Fibroblast of lung (primary cell): ENCODE results near the gene MYRIP. TPM values are rescaled to one million over a fixed set of nuclear protein-coding genes. Genes with fewer than 3 reads are reported as not detected.

Experiments
- DNase-seq, 2 donors: peaks; one replicate each; pipeline versions ENCODE4 v3.0.0 to v3.0.0-alpha.2; 2010; ENCODE audit warnings: low read depth in 2 of 2
- H2AFZ ChIP-seq: 2 replicates; pipeline ENCODE4 v1.5.1; 2012; ENCODE audit warnings: low read length, control low read depth, inconsistent platforms
- H3K27ac ChIP-seq: 2 replicates; pipeline ENCODE4 v1.5.1; 2011; ENCODE audit warnings: low read length, control low read depth; ENCODE audit not compliant: insufficient read depth
- H3K27me3 ChIP-seq: 2 replicates; pipeline ENCODE4 v1.5.1; 2011; ENCODE audit warnings: mild to moderate bottlenecking, low read length; ENCODE audit not compliant: control insufficient read depth, insufficient read depth
- H3K36me3 ChIP-seq: 2 replicates; pipeline ENCODE4 v1.5.1; 2011; ENCODE audit warnings: low read length; ENCODE audit not compliant: control insufficient read depth, insufficient read depth
- H3K4me1 ChIP-seq: 2 replicates; pipeline ENCODE4 v1.5.1; 2011; ENCODE audit warnings: low read length; ENCODE audit not compliant: control insufficient read depth, insufficient read depth; ENCODE audit errors: extremely low read depth
- H3K4me2 ChIP-seq: 2 replicates; pipeline ENCODE4 v1.5.1; 2011; ENCODE audit warnings: low read length, control low read depth; ENCODE audit not compliant: insufficient read depth; ENCODE audit errors: extremely low read depth
- H3K4me3 ChIP-seq, 4 experiments: fragments of 200-600 bp in 1 of 4; sonication (generic) in 1 of 4; replicated peaks in 1 of 4; 2 replicates each; pipeline ENCODE4 v1.5.1; 2011 to 2016; ENCODE audit warnings: low read length in 4 of 4, low read depth in 3 of 4, mild to moderate bottlenecking in 3 of 4, control low read depth in 2 of 4, inconsistent platforms in 1 of 4, mixed read lengths in 1 of 4; ENCODE audit not compliant: insufficient read depth in 1 of 4; ENCODE audit errors: control extremely low read depth in 1 of 4
- H3K79me2 ChIP-seq: 2 replicates; pipeline ENCODE4 v1.5.1; 2012; ENCODE audit warnings: mild to moderate bottlenecking, low read length, inconsistent platforms; ENCODE audit not compliant: control insufficient read depth, insufficient read depth
- H3K9ac ChIP-seq: 2 replicates; pipeline ENCODE4 v1.5.1; 2011; ENCODE audit warnings: mild to moderate bottlenecking, low read length, control low read depth; ENCODE audit not compliant: insufficient read depth
- H3K9me3 ChIP-seq: 2 replicates; pipeline ENCODE4 v1.5.1; 2012; ENCODE audit warnings: low read depth, low read length; ENCODE audit not compliant: control insufficient read depth, insufficient read depth
- H4K20me1 ChIP-seq: 2 replicates; pipeline ENCODE4 v1.5.1; 2011; ENCODE audit warnings: low read length; ENCODE audit not compliant: control insufficient read depth, insufficient read depth; ENCODE audit errors: extremely low read depth
- CTCF ChIP-seq, 2 donors: IDR thresholded peaks in 1 of 2; conservative IDR thresholded peaks in 1 of 2; 1 replicate in 1 of 2; 2 replicates in 1 of 2; pipeline ENCODE4 v1.5.1; 2011 to 2012; ENCODE audit warnings: low read length in 2 of 2, control low read depth in 1 of 2, inconsistent platforms in 1 of 2, low read depth in 1 of 2, mild to moderate bottlenecking in 1 of 2
- EZH2 ChIP-seq: IDR thresholded peaks from 2 replicates; pipeline ENCODE4 v1.5.1; 2012; ENCODE audit warnings: low read length, control low read depth, mild to moderate bottlenecking; ENCODE audit errors: missing control alignments
- polyA plus RNA-seq, 2 donors: library from polyadenylated mRNA; depleted of rRNA in 1 of 2; stranded (reverse) in 1 of 2; unstranded in 1 of 2; fragments of >200 nt; gene quantifications; 2 replicates each; pipeline ENCODE4 v1.2.1, GENCODE V29; 2011 to 2012; ENCODE audit warnings: missing spikeins in 1 of 2
- total RNA-seq: library from RNA; depleted of rRNA; stranded (reverse); fragments of >200 nt; gene quantifications from 2 replicates; pipeline ENCODE4 v1.2.1, GENCODE V29; 2014

Gene MYRIP
- total and polyA plus RNA-seq, 2 donors (not counting 1 experiment from before 2014, with no cell fraction given) = 0.02 TPM; not detected in 1

- peak within 1 kb of the TSS; percentile 79 for H3K9ac ChIP-seq
- H4K20me1 ChIP-seq = no peaks in the 10 kb centered on the region
- H3K4me3 ChIP-seq = peak within 1 kb of the TSS; percentile 61 to 93 (median 88)
- no peak for TF ChIP-seq EZH2
- TF ChIP-seq CTCF (conservative IDR thresholded peaks at IDR 0.05 in 1 of 2, IDR thresholded peaks at IDR 0.05 in 1 of 2; ENCODE audit: low read depth in 1 of 2, low read length in 2 of 2) = peak; percentile 71 to 76
- peaks cover 18% of the 10 kb centered on the region for H3K79me2 ChIP-seq
- H3K9me3 ChIP-seq = no peaks in the 10 kb centered on the region
- no peaks in the 10 kb centered on the region for H3K36me3 ChIP-seq
- H3K4me2 ChIP-seq = peak within 1 kb of the TSS; percentile 84
- H3K4me1 ChIP-seq = peaks cover 2% of the 10 kb centered on the region
- H2AFZ ChIP-seq = peak within 1 kb of the TSS; percentile 90
- peak within 1 kb of the TSS; percentile 93 for H3K27ac ChIP-seq
- H3K27me3 ChIP-seq = no peaks in the 10 kb centered on the region
- DNase-seq = peak; percentile 94 to 97
These were observed 500.1 kb downstream of the MYRIP start, which contains the start of gene EIF1B for GRCh38 chr3:40309418-40309924. EIF1B (plus strand) TSS chr3:40309707; CDS start chr3:40309942, 235 bp downstream.
